ENCODE data around the gene KIAA0753. TPM values are rescaled to one million over a fixed set of nuclear protein-coding genes. Genes with fewer than 3 reads are reported as not detected.

Gene KIAA0753
- total and polyA plus RNA-seq, 10 of the 15 experiments (the other 5 are each of a cell fraction or from before 2014, with no cell fraction given): 2.2 to 15.2 (median 7.7) TPM

GRCh38 chr17:6592173-6592572 is 48.3 kb downstream of the KIAA0753 start:
- ChIA-PET CTCF (no interaction called here), SMC1A (ENCODE audit: uncharacterized antibody, unreplicated experiment) (no interaction called here), POLR2A (no interaction called here), RAD21 (ENCODE audit: unreplicated experiment) (no interaction called here)
- intact Hi-C loops (cut with micrococcal nuclease; ENCODE audit: unreplicated experiment): no loop called here
- Histone ChIP-seq H3K4me3 (no peak overlapping the region), H3K4me2 (ENCODE audit: control insufficient read depth, insufficient read depth) (no peak overlapping the region), H3K36me3 (ENCODE audit: control insufficient read depth in 2 of 2, insufficient read depth in 2 of 2, low read length in 1 of 2) (peaks cover 2 to 34% of the 10 kb centered on the region in 2 experiments; a peak in 3 of 4 replicates), H4K20me1 (ENCODE audit: control insufficient read depth, insufficient read depth) (no peaks in the 10 kb centered on the region), H3K4me1 (ENCODE audit: control insufficient read depth, insufficient read depth, low read length) (no peaks in the 10 kb centered on the region), H3K9ac (ENCODE audit: control insufficient read depth, insufficient read depth, low read length) (no peak overlapping the region), H3K79me2 (ENCODE audit: control insufficient read depth, insufficient read depth, low read length) (no peaks in the 10 kb centered on the region), H3K27me3 (replicated peaks in 1 of 2; ENCODE audit: control insufficient read depth in 2 of 2, insufficient read depth in 2 of 2, low read length in 1 of 2) (no peaks in the 10 kb centered on the region), H3K27ac (ENCODE audit: control insufficient read depth, insufficient read depth) (no peak overlapping the region), H2AFZ (ENCODE audit: control insufficient read depth, low read depth, low read length) (no peak overlapping the region), H3K9me3 (replicated peaks; ENCODE audit: control insufficient read depth, insufficient read depth, low read length) (no peaks in the 10 kb centered on the region)
- no peak for TF ChIP-seq ZNF24 (IDR thresholded peaks at IDR 0.05)
- TF ChIP-seq MYC (IDR thresholded peaks at IDR 0.05; ENCODE audit: insufficient read depth, insufficient read length, insufficient replicate concordance, low read length, severe bottlenecking): no peak
- TF ChIP-seq ZNF384 (IDR thresholded peaks at IDR 0.05; ENCODE audit: borderline replicate concordance, low read depth, low read length): no peak
- TF ChIP-seq TBL1XR1 (IDR thresholded peaks at IDR 0.05; ENCODE audit: low read depth, low read length): no peak
- TF ChIP-seq, protein P1, sequence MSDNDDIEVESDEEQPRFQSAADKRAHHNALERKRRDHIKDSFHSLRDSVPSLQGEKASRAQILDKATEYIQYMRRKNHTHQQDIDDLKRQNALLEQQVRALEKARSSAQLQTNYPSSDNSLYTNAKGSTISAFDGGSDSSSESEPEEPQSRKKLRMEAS (IDR thresholded peaks at IDR 0.05; ENCODE audit: low read depth, low read length): no peak
- TF ChIP-seq CREM (IDR thresholded peaks at IDR 0.05; ENCODE audit: low read depth): no peak
- in situ Hi-C loops (cut with MboI): no loop called here
- FAIRE-seq (no peak), DNase-seq (ENCODE audit: low read depth, low spot score) (no peak), ATAC-seq (no peak)
- BruUV-seq (replicated peaks): no TSS peak
- 82% methylated on average over 6 of the region's 6 CpGs for whole genome bisulfite sequencing (ENCODE audit: insufficient coverage, insufficient replicate concordance, low lambda C conversion rate, missing lambda C conversion rate)

GRCh38 chr17:6591599-6592158 is 48.8 kb downstream of the KIAA0753 start:
- DNase-seq (ENCODE audit: low read depth, low spot score) (no peak), ATAC-seq (no peak), FAIRE-seq (no peak)
- Histone ChIP-seq H3K4me1 (ENCODE audit: control insufficient read depth, insufficient read depth, low read length) (no peaks in the 10 kb centered on the region), H3K27ac (ENCODE audit: control insufficient read depth, insufficient read depth) (no peak overlapping the region), H3K9ac (ENCODE audit: control insufficient read depth, insufficient read depth, low read length) (no peak overlapping the region), H4K20me1 (ENCODE audit: control insufficient read depth, insufficient read depth) (no peaks in the 10 kb centered on the region), H3K27me3 (replicated peaks in 1 of 2; ENCODE audit: control insufficient read depth in 2 of 2, insufficient read depth in 2 of 2, low read length in 1 of 2) (no peaks in the 10 kb centered on the region), H3K36me3 (ENCODE audit: control insufficient read depth in 2 of 2, insufficient read depth in 2 of 2, low read length in 1 of 2) (peaks cover 2 to 34% of the 10 kb centered on the region in 2 experiments; a peak in 3 of 4 replicates), H3K79me2 (ENCODE audit: control insufficient read depth, insufficient read depth, low read length) (no peaks in the 10 kb centered on the region), H3K4me3 (no peak overlapping the region), H3K9me3 (replicated peaks; ENCODE audit: control insufficient read depth, insufficient read depth, low read length) (no peaks in the 10 kb centered on the region), H2AFZ (ENCODE audit: control insufficient read depth, low read depth, low read length) (no peak overlapping the region), H3K4me2 (ENCODE audit: control insufficient read depth, insufficient read depth) (no peak overlapping the region)
- WGBS (ENCODE audit: insufficient coverage, insufficient replicate concordance, low lambda C conversion rate, missing lambda C conversion rate): 82% methylated on average over 7 of the region's 7 CpGs
- in situ Hi-C loops (cut with MboI) (no loop called here), intact Hi-C loops (cut with micrococcal nuclease; ENCODE audit: unreplicated experiment) (no loop called here)
- ChIA-PET CTCF (no interaction called here), RAD21 (ENCODE audit: unreplicated experiment) (no interaction called here), POLR2A (no interaction called here), SMC1A (ENCODE audit: uncharacterized antibody, unreplicated experiment) (no interaction called here)
- no TSS peak for BruUV-seq (replicated peaks)
- TF ChIP-seq MTA2 (IDR thresholded peaks at IDR 0.05; ENCODE audit: low read depth) (no peak), ZSCAN29 (IDR thresholded peaks at IDR 0.05) (no peak), POLR2AphosphoS2 (IDR thresholded peaks at IDR 0.05; ENCODE audit: low read depth, low read length) (no peak), MYB (IDR thresholded peaks at IDR 0.05; ENCODE audit: borderline replicate concordance, low read depth, low read length) (no peak), ZZZ3 (IDR thresholded peaks at IDR 0.05; ENCODE audit: control insufficient read depth, insufficient read length, low read depth) (no peak), EED (IDR thresholded peaks at IDR 0.05; ENCODE audit: low read depth) (no peak), BMI1 (IDR thresholded peaks at IDR 0.05; ENCODE audit: borderline replicate concordance) (no peak), MXI1 (IDR thresholded peaks at IDR 0.05; ENCODE audit: low read depth, low read length) (no peak)
